HepG2 (cell line): ENCODE measurements around the gene MYO9A. TPM values are rescaled to one million over a fixed set of nuclear protein-coding genes. Genes with fewer than 3 reads are reported as not detected.

Experiments
- ATAC-seq: fragments of 200-7000 bp; cut with Tn5 transposase; 3 replicates; pipeline ENCODE4 v1.9.1; 2020; ENCODE audit warnings: mild to moderate bottlenecking, moderate library complexity
- BruUV-seq: library from RNA; stranded (reverse); fragments of 400-500 nt; replicated peaks from 2 replicates; lab custom pipeline; 2021; lab: Mats Ljungman, UMichigan
- CTCF ChIA-PET: fragments of 300-600 bp; formaldehyde crosslinking; extraction: SDS; loops from one replicate; lab custom pipeline; 2021; ENCODE audit warnings: low total read pairs, inconsistent platforms, low intra/inter-chr PET ratio; lab: Yijun Ruan, JAX
- POLR2A ChIA-PET: fragments of 350-600 bp; sonication (Branson Sonifier 250); formaldehyde crosslinking; loops from one replicate; lab custom pipeline; 2020; ENCODE audit warnings: antibody characterized with exemption, inconsistent platforms; lab: Yijun Ruan, JAX
- DNase-seq: peaks from one replicate; pipeline ENCODE4 v3.0.0-alpha.2; 2015; ENCODE audit warnings: low spot score
- FAIRE-seq: peaks from 3 replicates; lab custom pipeline; 2011; peaks lifted over from hg19 to GRCh38; lab: Jason Lieb, UNC
- H2AFZ ChIP-seq: one replicate; pipeline ENCODE4 v1.6.1; 2011; ENCODE audit warnings: low read length, inconsistent platforms
- H3K27ac ChIP-seq: fragments of 300-600 bp; 3 replicates; pipeline ENCODE4 v1.8.0; 2011; ENCODE audit warnings: mixed run types, mild to moderate bottlenecking, mixed read lengths, low read length, inconsistent platforms; ENCODE audit not compliant: insufficient read depth; ENCODE audit errors: extremely low read length
- H3K27me3 ChIP-seq, 2 experiments: fragments of 200-600 bp in 1 of 2; 2 replicates in 1 of 2; 3 replicates in 1 of 2; pipeline versions ENCODE4 v1.6.0 to v1.8.0; 2011; ENCODE audit warnings: low read length in 2 of 2, mild to moderate bottlenecking in 2 of 2, moderate library complexity in 2 of 2, inconsistent platforms in 1 of 2; ENCODE audit not compliant: insufficient read depth in 2 of 2, control insufficient read depth in 1 of 2
- H3K36me3 ChIP-seq, 2 experiments: fragments of 200-600 bp in 1 of 2; replicated peaks in 1 of 2; 2 replicates in 1 of 2; 3 replicates in 1 of 2; pipeline versions ENCODE4 v1.5.1 to v1.8.0; 2011; ENCODE audit warnings: low read length in 2 of 2, inconsistent platforms in 1 of 2; ENCODE audit not compliant: insufficient read depth in 2 of 2, control insufficient read depth in 1 of 2
- H3K4me1 ChIP-seq: 2 replicates; pipeline ENCODE4 v1.5.1; 2012; ENCODE audit warnings: low read length, inconsistent platforms; ENCODE audit not compliant: insufficient read depth
- H3K4me2 ChIP-seq: 2 replicates; pipeline ENCODE4 v1.6.0; 2011; ENCODE audit warnings: low read depth, low read length, inconsistent platforms
- H3K4me3 ChIP-seq, 3 experiments: fragments of 200-600 bp in 1 of 3; sonication (generic), shearing (Covaris generic) in 1 of 3; replicated peaks in 1 of 3; 2 replicates each; pipeline ENCODE4 v1.5.1; 2011 to 2016; ENCODE audit warnings: low read length in 3 of 3, inconsistent platforms in 2 of 3, low read depth in 2 of 3, mild to moderate bottlenecking in 2 of 3, control low read depth in 1 of 3, mixed read lengths in 1 of 3; ENCODE audit not compliant: insufficient read depth in 1 of 3
- H3K79me2 ChIP-seq: one replicate; pipeline ENCODE4 v1.6.1; 2011; ENCODE audit warnings: low read length, inconsistent platforms; ENCODE audit not compliant: insufficient read depth
- H3K9ac ChIP-seq: 2 replicates; pipeline ENCODE4 v1.6.0; 2011; ENCODE audit warnings: mild to moderate bottlenecking, low read depth, low read length, inconsistent platforms; ENCODE audit not compliant: insufficient read depth
- H3K9me3 ChIP-seq: 2 replicates; pipeline ENCODE4 v1.5.1; 2012; ENCODE audit warnings: mild to moderate bottlenecking, low read length
- H4K20me1 ChIP-seq: 2 replicates; pipeline ENCODE4 v1.6.0; 2011; ENCODE audit warnings: inconsistent platforms, mild to moderate bottlenecking, low read length, moderate library complexity; ENCODE audit not compliant: insufficient read depth
- ESRRA ChIP-seq: sonication (generic); formaldehyde crosslinking; IDR thresholded peaks from 2 replicates; pipeline ENCODE4 v1.5.1; 2020; ENCODE audit warnings: mild to moderate bottlenecking, low read depth, missing genetic modification reagents
- MZF1 ChIP-seq: sonication (generic); formaldehyde crosslinking; IDR thresholded peaks from 2 replicates; pipeline ENCODE4 v1.8.1; 2023; ENCODE audit warnings: mild to moderate bottlenecking, missing genetic modification reagents, borderline replicate concordance
- POGZ ChIP-seq: sonication (generic); formaldehyde crosslinking; IDR thresholded peaks from 2 replicates; pipeline ENCODE4 v1.4.0; 2020; ENCODE audit warnings: mild to moderate bottlenecking, missing genetic modification reagents
- POLR2AphosphoS2 ChIP-seq: IDR thresholded peaks from 2 replicates; pipeline ENCODE4 v1.6.1; 2011; ENCODE audit warnings: low read depth, low read length, improper control_type of control experiment
- REPIN1 ChIP-seq: sonication (generic); formaldehyde crosslinking; IDR thresholded peaks from 2 replicates; pipeline ENCODE4 v1.8.0; 2022; ENCODE audit warnings: missing genetic modification reagents, low read depth, mild to moderate bottlenecking, borderline replicate concordance
- SIX1 ChIP-seq: sonication (generic); formaldehyde crosslinking; IDR thresholded peaks from 2 replicates; pipeline ENCODE4 v1.4.0; 2020; ENCODE audit warnings: missing genetic modification reagents, borderline replicate concordance
- SMC3 ChIP-seq: IDR thresholded peaks from 2 replicates; pipeline ENCODE4 v1.6.1; 2011; ENCODE audit warnings: low read length, improper control_type of control experiment
- ZBTB7B ChIP-seq: sonication (generic); formaldehyde crosslinking; IDR thresholded peaks from 2 replicates; pipeline ENCODE4 v1.4.0; 2020; ENCODE audit warnings: missing genetic modification reagents
- ZEB1 ChIP-seq: IDR thresholded peaks from 2 replicates; pipeline ENCODE4 v1.6.1; 2012; ENCODE audit warnings: mild to moderate bottlenecking, low read depth, inconsistent platforms; ENCODE audit not compliant: insufficient replicate concordance
- ZNF225 ChIP-seq: sonication (generic); formaldehyde crosslinking; IDR thresholded peaks from 2 replicates; pipeline ENCODE4 v1.4.0; 2020; ENCODE audit warnings: mild to moderate bottlenecking, missing genetic modification reagents
- ZNF367 ChIP-seq: sonication (generic); formaldehyde crosslinking; IDR thresholded peaks from 2 replicates; pipeline ENCODE4 v1.4.0; 2020; ENCODE audit warnings: missing genetic modification reagents, borderline replicate concordance
- ZNF547 ChIP-seq: sonication (generic); formaldehyde crosslinking; IDR thresholded peaks from 2 replicates; pipeline ENCODE4 v1.5.1; 2020; ENCODE audit warnings: mild to moderate bottlenecking, missing genetic modification reagents
- ZNF615 ChIP-seq: sonication (generic); formaldehyde crosslinking; IDR thresholded peaks from 2 replicates; pipeline ENCODE4 v1.5.0; 2020; ENCODE audit warnings: mild to moderate bottlenecking, missing genetic modification reagents, borderline replicate concordance
- ZNF747 ChIP-seq: sonication (generic); formaldehyde crosslinking; IDR thresholded peaks from 2 replicates; pipeline ENCODE4 v1.8.1; 2023; ENCODE audit warnings: missing genetic modification reagents, mild to moderate bottlenecking, borderline replicate concordance
- ZNF75D ChIP-seq: sonication (generic); formaldehyde crosslinking; IDR thresholded peaks from 2 replicates; pipeline ENCODE4 v1.8.1; 2023; ENCODE audit warnings: missing genetic modification reagents, mild to moderate bottlenecking, borderline replicate concordance
- WGBS: methylation state at CpG from one replicate; pipeline ENCODE4 v1.1.6; 2017; ENCODE audit warnings: low lambda C conversion rate; 5-methylcytosine and 5-hydroxymethylcytosine counted together
- in situ Hi-C: cut with HindIII; loops from 2 replicates; pipeline ENCODE4 v1.10.0; 2017; ENCODE audit warnings: low pct_unique_long_range_greater_than_20kb; ENCODE audit not compliant: extremely low pct_ligation_motif_present
- intact Hi-C: fragments of 100-400 bp; cut with micrococcal nuclease; formaldehyde crosslinking; loops from one replicate; pipeline ENCODE4 v1.10.0; 2022; ENCODE audit not compliant: unreplicated experiment
- polyA plus RNA-seq, 8 experiments: library from polyadenylated mRNA; depleted of rRNA in 3 of 8; stranded (reverse) in 7 of 8; unstranded in 1 of 8; fragments of >200 nt; fragmentation: Illumina TruSeq in 4 of 8; extraction: Trizol in 4 of 8; gene quantifications; 2 replicates each; pipeline versions ENCODE4 v1.2.1 to v1.2.3, GENCODE V29; 2011 to 2016; ENCODE audit warnings: low read depth in 4 of 8, missing spikeins in 1 of 8, mixed read lengths in 1 of 8; ENCODE audit not compliant: insufficient read depth in 1 of 8
- total RNA-seq, 5 experiments: library from RNA; depleted of rRNA; stranded (reverse); fragments of >200 nt; fragmentation: Illumina TruSeq; extraction: Trizol; gene quantifications; 2 replicates each; pipeline ENCODE4 v1.2.3, GENCODE V29; 2016; ENCODE audit warnings: low read depth in 1 of 5
- TF ChIP-seq, protein P1 (sequence below): sonication (generic); formaldehyde crosslinking; IDR thresholded peaks from 2 replicates; pipeline ENCODE4 v1.4.0; 2020; ENCODE audit warnings: mild to moderate bottlenecking, missing genetic modification reagents

Gene MYO9A
- total and polyA plus RNA-seq, 2 of the 13 experiments (the other 11 are each of a cell fraction or from before 2014, with no cell fraction given): 4.8 to 15.3 TPM

DNA sequence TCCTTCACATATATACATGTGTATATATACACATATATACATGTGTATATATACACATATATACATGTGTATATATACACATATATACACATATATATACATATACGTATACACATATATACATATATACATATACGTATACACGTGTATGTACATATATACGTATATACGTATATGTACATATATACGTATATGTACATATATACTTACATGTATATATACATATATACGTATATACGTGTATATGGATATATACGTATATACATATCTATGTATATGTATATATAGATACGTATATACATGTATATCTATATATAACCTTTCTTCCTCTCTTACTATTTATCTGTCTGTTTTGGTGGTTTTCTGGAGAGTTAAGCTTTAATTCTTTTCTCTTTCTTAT, 192.8 kb downstream of the MYO9A start:
- BruUV-seq: no TSS peak
- CTCF ChIA-PET: no interaction called here
- intact Hi-C loops: no loop called here
- no peaks in the 10 kb centered on the region for H3K79me2 ChIP-seq
- no peaks in the 10 kb centered on the region for H3K9me3 ChIP-seq
- in situ Hi-C loops: no loop called here
- no peak for DNase-seq
- no peaks in the 10 kb centered on the region for H3K27me3 ChIP-seq
- H4K20me1 ChIP-seq: no peaks in the 10 kb centered on the region
- H3K4me1 ChIP-seq: no peaks in the 10 kb centered on the region
- WGBS: 91% methylated on average over 10 of the region's 10 CpGs
- H3K4me2 ChIP-seq: no peak overlapping the region
- no peak overlapping the region for H3K4me3 ChIP-seq
- TF ChIP-seq ESRRA: no peak
- TF ChIP-seq ZNF367 (CRISPR knock-in tag): no peak
- TF ChIP-seq, protein P1, sequence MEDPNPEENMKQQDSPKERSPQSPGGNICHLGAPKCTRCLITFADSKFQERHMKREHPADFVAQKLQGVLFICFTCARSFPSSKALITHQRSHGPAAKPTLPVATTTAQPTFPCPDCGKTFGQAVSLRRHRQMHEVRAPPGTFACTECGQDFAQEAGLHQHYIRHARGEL: no peak
- no peak for TF ChIP-seq ZNF225
- TF ChIP-seq POLR2AphosphoS2: no peak
- TF ChIP-seq ZNF75D: no peak
- TF ChIP-seq MZF1: no peak
- no peak for TF ChIP-seq ZBTB7B (CRISPR knock-in tag)
- H3K9ac ChIP-seq: no peak overlapping the region
- no peak for FAIRE-seq
- no peak overlapping the region for H2AFZ ChIP-seq
- H3K27ac ChIP-seq: no peak overlapping the region
- H3K36me3 ChIP-seq: no peaks in the 10 kb centered on the region
- no peak for ATAC-seq
- POLR2A ChIA-PET: no interaction called here

DNA sequence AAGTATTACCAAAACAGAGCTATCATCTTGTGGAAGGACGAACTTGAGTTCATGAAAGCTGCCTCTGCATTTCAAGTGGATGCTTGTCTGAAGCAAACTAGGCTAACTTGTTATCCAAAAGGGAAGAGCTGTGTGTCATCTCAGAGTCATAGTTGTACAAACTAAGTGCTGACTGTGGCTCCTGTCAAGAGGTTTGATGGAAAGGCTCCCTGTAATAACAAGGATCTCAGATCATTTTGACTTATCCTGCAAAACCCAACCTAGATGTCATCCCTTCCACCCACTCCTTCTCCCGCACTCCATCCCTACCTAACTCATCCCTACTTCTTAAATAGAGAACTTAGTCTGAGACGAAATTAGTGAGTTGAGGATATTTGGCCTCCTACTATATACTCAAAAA, 196.8 kb downstream of the MYO9A start:
- Histone ChIP-seq H4K20me1 (no peaks in the 10 kb centered on the region), H3K4me3 (no peak overlapping the region), H3K79me2 (no peaks in the 10 kb centered on the region)
- TF ChIP-seq POGZ (CRISPR knock-in tag) (no peak), REPIN1 (CRISPR knock-in tag) (no peak), SIX1 (CRISPR knock-in tag) (no peak), ZNF547 (no peak), SMC3 (no peak), ZNF615 (no peak), ZNF225 (no peak), ZNF747 (CRISPR knock-in tag) (no peak), ZEB1 (no peak)
- TF ChIP-seq, all 625 proteins: peak for 0
- no peak overlapping the region for H3K4me2 ChIP-seq
- intact Hi-C loops (no loop called here), in situ Hi-C loops (no loop called here)
- DNase-seq (no peak), FAIRE-seq (no peak), ATAC-seq (no peak)
- H3K36me3 ChIP-seq: no peaks in the 10 kb centered on the region
- no peaks in the 10 kb centered on the region for H3K4me1 ChIP-seq
- no peaks in the 10 kb centered on the region for H3K27me3 ChIP-seq
- POLR2A ChIA-PET: no interaction called here
- H2AFZ ChIP-seq: no peak overlapping the region
- no TSS peak for BruUV-seq
- WGBS: 83% methylated on average over 3 of the region's 3 CpGs
- H3K9ac ChIP-seq: no peak overlapping the region
- CTCF ChIA-PET: no interaction called here
- no peaks in the 10 kb centered on the region for H3K9me3 ChIP-seq
- no peak overlapping the region for H3K27ac ChIP-seq
